PC-9 (cell line): ENCODE data around the gene RAD9B. TPM values are rescaled to one million over a fixed set of nuclear protein-coding genes. Genes with fewer than 3 reads are reported as not detected.
A peak's percentile ranks its signal among the peaks of the same experiment; 100 is the strongest.

Source experiments
- BruUV-seq: library from RNA; stranded (reverse); fragments of 400-500 nt; replicated peaks from 2 replicates; lab custom pipeline; 2021; lab: Mats Ljungman, UMichigan
- CTCF ChIA-PET: fragments of 300-600 bp; sonication (Branson Sonifier 250); formaldehyde crosslinking; loops from one replicate; lab custom pipeline; 2022; ENCODE audit warnings: antibody characterized with exemption; lab: Charles Lee
- POLR2A ChIA-PET: fragments of 300-600 bp; sonication (Branson Sonifier 250); formaldehyde crosslinking; loops from one replicate; lab custom pipeline; 2022; ENCODE audit warnings: antibody characterized with exemption; ENCODE audit not compliant: unreplicated experiment; lab: Charles Lee
- DNase-seq, 2 experiments: peaks; one replicate each; pipeline versions ENCODE4 v3.0.0 to v3.0.0-alpha.2; 2015 to 2022; ENCODE audit warnings: mixed read lengths in 1 of 2
- H2AFZ ChIP-seq: fragments of 200-600 bp; sonication (generic); 2 replicates; pipeline ENCODE4 v1.8.1; 2017; ENCODE audit warnings: antibody characterized with exemption
- H3F3A ChIP-seq: fragments of 200-600 bp; sonication (generic); 2 replicates; pipeline ENCODE4 v1.8.1; 2017; ENCODE audit warnings: antibody characterized with exemption, mild to moderate bottlenecking, low read depth; ENCODE audit not compliant: insufficient read depth
- H3K27ac ChIP-seq: fragments of 200-600 bp; sonication (generic); 2 replicates; pipeline ENCODE4 v1.6.1; 2016; ENCODE audit warnings: mixed run types
- H3K27me3 ChIP-seq: fragments of 200-600 bp; sonication (generic); 2 replicates; pipeline ENCODE4 v1.6.1; 2016; ENCODE audit warnings: low read depth, mixed run types; ENCODE audit not compliant: insufficient read depth
- H3K36me3 ChIP-seq: fragments of 200-600 bp; sonication (generic); 2 replicates; pipeline ENCODE4 v1.6.1; 2016; ENCODE audit warnings: low read depth, mixed run types
- H3K4me1 ChIP-seq: fragments of 200-600 bp; sonication (generic); replicated peaks from 2 replicates; pipeline ENCODE4 v1.6.1; 2016; ENCODE audit warnings: mixed run types; ENCODE audit not compliant: insufficient read depth
- H3K4me2 ChIP-seq: fragments of 200-600 bp; sonication (generic); 2 replicates; pipeline ENCODE4 v1.6.1; 2017; ENCODE audit warnings: mixed run types
- H3K4me3 ChIP-seq: fragments of 200-600 bp; sonication (generic); 2 replicates; pipeline ENCODE4 v1.6.1; 2016; ENCODE audit warnings: mixed run types
- H3K79me2 ChIP-seq: fragments of 200-600 bp; sonication (generic); 2 replicates; pipeline ENCODE4 v1.6.1; 2017; ENCODE audit warnings: low read depth, mixed run types
- H3K9me2 ChIP-seq: fragments of 200-600 bp; sonication (generic); 2 replicates; pipeline ENCODE4 v1.8.1; 2017; ENCODE audit warnings: mild to moderate bottlenecking; ENCODE audit not compliant: insufficient read depth
- H3K9me3 ChIP-seq: fragments of 200-600 bp; sonication (generic); 2 replicates; pipeline ENCODE4 v1.8.1; 2016; ENCODE audit warnings: low read depth; ENCODE audit not compliant: insufficient read depth
- H4K20me1 ChIP-seq: fragments of 200-600 bp; sonication (generic); 2 replicates; pipeline ENCODE4 v1.8.1; 2017; ENCODE audit not compliant: insufficient read depth
- EZH2 ChIP-seq: fragments of 200-600 bp; sonication (generic); IDR thresholded peaks from 2 replicates; pipeline ENCODE4 v1.8.0; 2017; ENCODE audit warnings: antibody characterized with exemption, low read depth
- intact Hi-C: fragments of 100-400 bp; cut with micrococcal nuclease; formaldehyde crosslinking; loops from one replicate; pipeline ENCODE4 v1.10.0; 2022; ENCODE audit not compliant: unreplicated experiment
- total RNA-seq: library from RNA; stranded (reverse); gene quantifications from 2 replicates; pipeline ENCODE4 v1.2.3, GENCODE V29; 2021
- TF ChIP-seq, protein P1 (sequence below): fragments of 200-600 bp; sonication (generic); conservative IDR thresholded peaks from 2 replicates; pipeline ENCODE4 v1.6.1; 2017; ENCODE audit warnings: mixed run types, antibody characterized with exemption, mild to moderate bottlenecking, moderate library complexity

The RAD9B gene
- total RNA-seq, 1 experiment from 2014 or later, result 2.3 TPM

DNA sequence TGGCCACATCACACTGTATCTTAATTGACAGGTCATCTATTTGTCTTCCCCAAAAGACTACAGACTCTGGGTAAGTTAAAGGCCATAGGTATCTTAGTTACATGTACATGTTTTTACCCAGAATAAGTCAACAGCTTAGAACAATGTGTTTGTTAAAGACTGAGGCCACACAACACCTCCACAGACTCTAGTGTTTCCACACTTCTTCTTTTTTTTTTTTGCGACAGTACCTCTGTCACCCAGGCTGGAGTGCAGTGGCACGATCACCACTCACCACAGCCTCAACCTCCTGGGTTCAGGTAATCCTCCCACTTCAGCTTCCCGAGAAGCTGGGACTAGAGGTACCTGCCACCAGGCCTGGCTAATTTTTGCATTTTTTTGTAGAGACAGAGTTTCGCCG, 35.3 kb upstream of the RAD9B start:
- peaks cover 34% of the 10 kb centered on the region for H3K79me2 ChIP-seq
- POLR2A ChIA-PET, result interaction anchor here (0.7 kb wide), 1 partner anchor 197 kb away, joined by 4 read pairs; no protein-coding TSS in a partner anchor
- H2AFZ ChIP-seq, result no peak overlapping the region

GRCh38 chr12:110467847-110468213, 34.3 kb upstream of the RAD9B start:
- H3K9me2 ChIP-seq, result no peaks in the 10 kb centered on the region
- no peaks in the 10 kb centered on the region for H3K9me3 ChIP-seq
- H3F3A ChIP-seq, result peaks cover 6% of the 10 kb centered on the region; the same call in 1 of the 2 replicates
- TF ChIP-seq EZH2, result no peak
- TF ChIP-seq, protein P1, sequence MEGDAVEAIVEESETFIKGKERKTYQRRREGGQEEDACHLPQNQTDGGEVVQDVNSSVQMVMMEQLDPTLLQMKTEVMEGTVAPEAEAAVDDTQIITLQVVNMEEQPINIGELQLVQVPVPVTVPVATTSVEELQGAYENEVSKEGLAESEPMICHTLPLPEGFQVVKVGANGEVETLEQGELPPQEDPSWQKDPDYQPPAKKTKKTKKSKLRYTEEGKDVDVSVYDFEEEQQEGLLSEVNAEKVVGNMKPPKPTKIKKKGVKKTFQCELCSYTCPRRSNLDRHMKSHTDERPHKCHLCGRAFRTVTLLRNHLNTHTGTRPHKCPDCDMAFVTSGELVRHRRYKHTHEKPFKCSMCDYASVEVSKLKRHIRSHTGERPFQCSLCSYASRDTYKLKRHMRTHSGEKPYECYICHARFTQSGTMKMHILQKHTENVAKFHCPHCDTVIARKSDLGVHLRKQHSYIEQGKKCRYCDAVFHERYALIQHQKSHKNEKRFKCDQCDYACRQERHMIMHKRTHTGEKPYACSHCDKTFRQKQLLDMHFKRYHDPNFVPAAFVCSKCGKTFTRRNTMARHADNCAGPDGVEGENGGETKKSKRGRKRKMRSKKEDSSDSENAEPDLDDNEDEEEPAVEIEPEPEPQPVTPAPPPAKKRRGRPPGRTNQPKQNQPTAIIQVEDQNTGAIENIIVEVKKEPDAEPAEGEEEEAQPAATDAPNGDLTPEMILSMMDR, result no peak
- H2AFZ ChIP-seq, result peak overlapping the region; percentile 95
- no peaks in the 10 kb centered on the region for H3K27me3 ChIP-seq
- H3K4me3 ChIP-seq, result peak overlapping the region; percentile 81
- H3K4me1 ChIP-seq, result peaks cover 18% of the 10 kb centered on the region
- no peak for DNase-seq
- ChIA-PET POLR2A (interaction anchor here (0.6 to 1.2 kb wide), 5 partner anchors 18 to 1789 kb away, joined by 3 to 13 read pairs (median 7); partner anchors contain the start of gene ARPC3), CTCF (interaction anchor here (0.6 to 2.7 kb wide), 3 partner anchors 18 to 368 kb away, joined by 5 to 16 read pairs (median 10); partner anchors contain the start of gene ARPC3)
- H3K79me2 ChIP-seq, result peaks cover 34% of the 10 kb centered on the region
- no TSS peak for BruUV-seq
- no peaks in the 10 kb centered on the region for H4K20me1 ChIP-seq
- H3K36me3 ChIP-seq, result no peaks in the 10 kb centered on the region
- intact Hi-C loops, result loop anchor here (1.0 to 2.0 kb wide), 3 partner anchors 18 to 85 kb away; partner anchors contain the start of genes ARPC3, RAD9B and VPS29
- H3K4me2 ChIP-seq, result peak overlapping the region; percentile 98
- peak overlapping the region; percentile 18; the same call in 1 of the 2 replicates for H3K27ac ChIP-seq

More for the DNA sequence above, 35.3 kb upstream of the RAD9B start:
- CTCF ChIA-PET, result no interaction called here
- H3K9me3 ChIP-seq, result no peaks in the 10 kb centered on the region
- H3K4me3 ChIP-seq, result peak overlapping the region; percentile 81
- BruUV-seq, result no TSS peak
- H3K9me2 ChIP-seq, result no peaks in the 10 kb centered on the region
- no peaks in the 10 kb centered on the region for H4K20me1 ChIP-seq
- H3K4me1 ChIP-seq, result peaks cover 18% of the 10 kb centered on the region
- H3F3A ChIP-seq, result peaks cover 6% of the 10 kb centered on the region; the same call in 1 of the 2 replicates
- no peak overlapping the region for H3K27ac ChIP-seq
- no peaks in the 10 kb centered on the region for H3K27me3 ChIP-seq
- TF ChIP-seq, protein P1, result no peak
- TF ChIP-seq EZH2, result no peak
- intact Hi-C loops, result no loop called here
- H3K36me3 ChIP-seq, result no peaks in the 10 kb centered on the region
- H3K4me2 ChIP-seq, result peak overlapping the region; percentile 98
- DNase-seq, result no peak

DNA sequence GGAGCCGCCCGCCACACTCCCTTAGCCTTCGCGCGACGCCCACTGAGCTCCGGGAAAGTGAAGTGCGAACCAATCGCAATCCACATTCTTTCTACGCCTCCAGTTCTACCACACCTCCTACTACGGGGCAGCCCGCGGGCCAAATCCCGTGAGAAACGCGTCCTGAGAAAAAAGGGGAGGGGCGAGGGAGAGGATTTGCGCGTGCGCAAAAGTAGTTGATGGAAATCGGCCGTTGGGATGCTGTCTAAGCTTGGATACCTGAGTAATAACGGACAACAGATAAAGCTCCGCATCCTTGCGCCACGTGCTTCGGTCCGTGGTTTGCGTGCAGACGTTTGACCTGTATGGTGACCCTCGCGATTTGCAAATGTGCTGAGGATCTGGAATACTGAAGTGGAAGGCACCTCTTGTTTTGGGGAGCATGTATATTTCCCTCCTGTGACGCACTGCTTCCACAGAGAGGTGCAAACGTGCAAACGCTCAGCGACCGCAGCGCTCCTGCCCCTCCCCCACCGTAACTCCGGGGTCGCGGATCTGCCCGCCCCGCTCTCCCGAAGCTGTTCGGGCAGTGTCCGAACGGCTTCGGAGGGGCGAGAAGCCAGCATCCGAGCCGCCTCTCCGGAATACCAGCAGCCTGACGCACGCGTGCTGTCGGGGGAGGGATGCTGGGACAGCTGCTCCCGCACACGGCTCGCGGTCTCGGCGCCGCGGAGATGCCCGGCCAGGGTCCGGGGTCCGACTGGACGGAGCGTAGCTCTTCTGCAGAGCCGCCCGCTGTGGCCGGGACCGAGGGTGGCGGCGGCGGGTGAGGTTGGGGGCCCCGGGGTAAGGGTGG, 33.7 kb upstream of the RAD9B start, which contains the start of the genes FAM216A and GPN3:
Gene FAM216A, plus strand, starts transcription at position 632 of the 835 bp plus-strand sequence. Its CDS starts 31 bp downstream, at position 663.
Gene GPN3, minus strand, starts transcription at position 44 of the 835 bp plus-strand sequence. CDS start 54 bp downstream, outside the sequence.
- no peaks in the 10 kb centered on the region for H4K20me1 ChIP-seq
- peak within 1 kb of the TSS; percentile 98 for H3K4me2 ChIP-seq
- BruUV-seq, result no TSS peak
- no peaks in the 10 kb centered on the region for H3K9me3 ChIP-seq
- peaks cover 6% of the 10 kb centered on the region; the same call in 1 of the 2 replicates for H3F3A ChIP-seq
- intact Hi-C loops, result loop anchor here (1.0 to 2.0 kb wide), 4 partner anchors 18 to 132 kb away; partner anchors contain the start of genes ARPC3, RAD9B and VPS29
- ChIA-PET CTCF (interaction anchor here (0.6 to 2.7 kb wide), 6 partner anchors 16 to 369 kb away, joined by 3 to 16 read pairs (median 6); partner anchors contain the start of gene ARPC3), POLR2A (interaction anchor here (0.5 to 1.2 kb wide), 10 partner anchors 18 to 1789 kb away, joined by 3 to 15 read pairs (median 8); partner anchors contain the start of gene ARPC3)
- no peaks in the 10 kb centered on the region for H3K27me3 ChIP-seq
- H3K9me2 ChIP-seq, result no peaks in the 10 kb centered on the region
- peaks cover 34% of the 10 kb centered on the region for H3K79me2 ChIP-seq
- H3K27ac ChIP-seq, result peak within 1 kb of the TSS; percentile 70
- peak within 1 kb of the TSS; percentile 81 for H3K4me3 ChIP-seq
- DNase-seq, result peak; percentile 95 to 97
- no peaks in the 10 kb centered on the region for H3K36me3 ChIP-seq
- peak within 1 kb of the TSS; percentile 95 for H2AFZ ChIP-seq
- TF ChIP-seq, protein P1, result no peak
- TF ChIP-seq EZH2, result no peak
- H3K4me1 ChIP-seq, result peaks cover 18% of the 10 kb centered on the region
